Fibroblast of pulmonary artery (primary cell): ENCODE measurements around the gene ALOX12.
A peak's percentile ranks its signal among the peaks of the same experiment; 100 is the strongest.

Experiments used
- DNase-seq: peaks from one replicate; pipeline ENCODE4 v3.0.0-alpha.2; 2010; ENCODE audit warnings: low read depth
- H3K4me3 ChIP-seq: replicated peaks from 2 replicates; pipeline ENCODE4 v1.5.1; 2011; ENCODE audit warnings: low read depth, mild to moderate bottlenecking, control low read depth, low read length, moderate library complexity
- TF ChIP-seq, protein P1 (sequence below): IDR thresholded peaks from 2 replicates; pipeline ENCODE4 v1.5.1; 2011; ENCODE audit warnings: mild to moderate bottlenecking, control low read depth, low read length, inconsistent platforms; ENCODE audit errors: missing control alignments

The ALOX12 gene

DNA sequence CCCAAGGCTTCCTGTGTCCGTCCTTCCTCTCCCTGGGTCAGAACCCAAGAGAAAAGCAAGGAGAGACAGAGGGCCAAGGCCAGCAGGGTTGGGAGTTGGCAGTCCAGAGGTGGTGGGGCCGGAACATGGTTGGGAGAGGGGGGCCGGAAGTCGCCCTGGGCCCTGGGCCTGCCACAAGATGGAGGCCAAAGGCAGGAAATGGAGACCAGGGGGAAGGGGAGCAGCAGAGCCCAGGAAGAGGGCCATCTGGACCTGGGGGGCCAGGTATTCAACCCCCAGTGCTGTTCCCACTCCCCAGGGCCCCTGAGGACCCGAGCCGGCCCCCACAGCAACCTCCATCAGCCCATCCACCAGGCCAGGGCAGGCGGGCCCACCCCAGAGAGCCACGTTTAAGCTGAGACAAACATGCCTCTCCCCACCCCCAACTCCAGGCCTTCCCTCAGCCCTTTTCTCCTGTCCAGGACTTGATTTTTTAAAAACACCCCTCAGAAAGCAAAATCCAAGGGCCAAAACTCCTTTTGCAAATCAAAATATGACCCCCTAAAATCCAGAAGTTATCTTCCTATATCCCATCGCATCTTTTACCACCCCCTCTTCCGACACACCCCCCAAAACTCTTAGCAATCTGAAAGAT lies 22.6 kb downstream of the ALOX12 start:
- no peak overlapping the region for H3K4me3 ChIP-seq
- no peak for DNase-seq
- TF ChIP-seq, protein P1, sequence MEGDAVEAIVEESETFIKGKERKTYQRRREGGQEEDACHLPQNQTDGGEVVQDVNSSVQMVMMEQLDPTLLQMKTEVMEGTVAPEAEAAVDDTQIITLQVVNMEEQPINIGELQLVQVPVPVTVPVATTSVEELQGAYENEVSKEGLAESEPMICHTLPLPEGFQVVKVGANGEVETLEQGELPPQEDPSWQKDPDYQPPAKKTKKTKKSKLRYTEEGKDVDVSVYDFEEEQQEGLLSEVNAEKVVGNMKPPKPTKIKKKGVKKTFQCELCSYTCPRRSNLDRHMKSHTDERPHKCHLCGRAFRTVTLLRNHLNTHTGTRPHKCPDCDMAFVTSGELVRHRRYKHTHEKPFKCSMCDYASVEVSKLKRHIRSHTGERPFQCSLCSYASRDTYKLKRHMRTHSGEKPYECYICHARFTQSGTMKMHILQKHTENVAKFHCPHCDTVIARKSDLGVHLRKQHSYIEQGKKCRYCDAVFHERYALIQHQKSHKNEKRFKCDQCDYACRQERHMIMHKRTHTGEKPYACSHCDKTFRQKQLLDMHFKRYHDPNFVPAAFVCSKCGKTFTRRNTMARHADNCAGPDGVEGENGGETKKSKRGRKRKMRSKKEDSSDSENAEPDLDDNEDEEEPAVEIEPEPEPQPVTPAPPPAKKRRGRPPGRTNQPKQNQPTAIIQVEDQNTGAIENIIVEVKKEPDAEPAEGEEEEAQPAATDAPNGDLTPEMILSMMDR = no peak

DNA sequence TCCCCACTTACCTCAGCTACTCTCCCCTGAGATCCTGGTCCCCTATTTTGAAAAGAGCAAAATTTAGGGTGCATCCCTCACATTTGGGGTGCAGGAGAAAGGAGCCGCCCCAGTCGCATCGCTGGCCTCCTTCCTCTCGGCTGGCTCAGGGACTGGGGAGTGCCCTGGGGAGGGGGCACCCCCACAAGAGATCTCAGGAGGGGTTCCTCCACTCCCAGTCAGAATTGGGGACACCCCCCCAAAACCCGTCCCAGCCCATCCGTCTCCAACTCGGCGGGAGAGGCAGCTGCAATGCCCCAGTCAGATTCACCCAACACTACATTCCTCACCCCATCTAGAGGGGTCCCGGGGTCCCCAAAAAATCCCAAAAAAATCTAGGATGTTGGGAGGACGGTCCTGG lies 23.5 kb downstream of the ALOX12 start:
- H3K4me3 ChIP-seq = no peak overlapping the region
- no peak for DNase-seq
- TF ChIP-seq, protein P1 = no peak

DNA sequence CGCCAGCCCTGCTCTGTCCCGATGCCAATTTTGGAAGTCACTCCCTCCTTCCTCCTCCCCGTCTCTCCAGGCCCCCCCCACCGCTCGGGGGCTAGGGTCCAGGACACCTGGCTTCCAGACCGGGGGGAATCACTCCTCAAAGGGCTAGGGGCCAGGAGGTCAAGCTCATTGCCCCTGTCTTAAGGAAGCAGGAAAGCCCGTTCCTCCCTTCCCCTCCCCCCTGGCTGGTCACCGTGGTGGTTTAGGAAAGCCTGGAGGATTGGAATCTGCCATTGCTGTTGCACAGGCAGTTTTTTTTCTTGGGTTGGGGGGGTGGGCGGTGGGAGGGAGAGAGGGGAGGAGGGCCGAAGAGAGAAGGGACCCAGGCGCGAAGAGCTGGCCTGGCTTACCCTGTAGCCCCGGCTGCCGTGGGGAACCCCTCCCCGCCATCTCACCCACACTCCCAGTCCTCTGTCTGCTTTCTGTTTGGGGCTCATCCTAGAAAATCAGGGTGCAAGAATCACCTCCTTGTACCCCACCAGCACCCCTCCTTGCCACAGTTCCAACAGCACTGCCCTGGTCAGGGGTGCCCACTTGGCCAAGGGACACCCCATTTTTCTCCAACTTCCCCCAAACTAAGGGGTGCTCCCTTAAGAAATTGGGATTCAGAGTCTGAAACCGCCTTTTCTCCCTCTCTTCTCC lies 24.1 kb downstream of the ALOX12 start:
- DNase-seq = peak; percentile 61
- TF ChIP-seq, protein P1 = no peak
- peak overlapping the region; percentile 48 for H3K4me3 ChIP-seq

DNA sequence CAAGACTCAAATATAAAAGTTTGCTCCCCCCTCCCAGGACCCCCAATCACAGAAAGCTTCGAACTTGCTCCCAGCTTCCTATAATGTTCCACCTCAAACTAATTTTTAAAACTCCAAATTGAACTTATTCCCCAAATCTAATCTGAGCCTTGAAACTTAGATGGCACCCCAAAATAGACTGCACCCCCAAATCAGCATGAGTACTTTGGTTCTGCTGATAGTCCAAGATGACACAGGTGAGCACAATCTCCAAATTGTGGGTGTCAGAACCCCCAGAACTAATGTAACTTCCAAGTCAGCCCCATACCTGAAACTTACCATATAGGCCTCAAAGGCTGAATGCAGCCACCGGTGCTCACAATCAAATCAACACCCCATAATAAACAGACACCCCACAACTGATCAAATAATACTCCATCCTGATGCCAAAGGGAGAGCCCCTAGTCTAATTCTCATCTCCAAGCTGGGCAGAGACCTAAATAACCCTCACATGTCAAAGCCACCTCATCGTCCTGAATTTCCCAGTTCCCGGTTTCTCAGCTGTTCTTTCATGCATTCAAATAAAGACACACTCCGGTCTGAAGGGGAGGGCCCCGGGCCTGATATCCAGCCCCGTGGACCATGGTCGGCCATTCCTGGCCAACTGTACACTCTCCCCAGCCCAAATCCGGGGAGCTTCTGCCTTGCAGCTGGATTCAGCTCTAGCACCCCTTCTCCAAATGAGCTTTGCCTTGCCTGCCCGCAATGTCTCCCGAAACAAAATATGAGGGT lies 25.2 kb downstream of the ALOX12 start:
- no peak for DNase-seq
- TF ChIP-seq, protein P1 = no peak
- no peak overlapping the region for H3K4me3 ChIP-seq

DNA sequence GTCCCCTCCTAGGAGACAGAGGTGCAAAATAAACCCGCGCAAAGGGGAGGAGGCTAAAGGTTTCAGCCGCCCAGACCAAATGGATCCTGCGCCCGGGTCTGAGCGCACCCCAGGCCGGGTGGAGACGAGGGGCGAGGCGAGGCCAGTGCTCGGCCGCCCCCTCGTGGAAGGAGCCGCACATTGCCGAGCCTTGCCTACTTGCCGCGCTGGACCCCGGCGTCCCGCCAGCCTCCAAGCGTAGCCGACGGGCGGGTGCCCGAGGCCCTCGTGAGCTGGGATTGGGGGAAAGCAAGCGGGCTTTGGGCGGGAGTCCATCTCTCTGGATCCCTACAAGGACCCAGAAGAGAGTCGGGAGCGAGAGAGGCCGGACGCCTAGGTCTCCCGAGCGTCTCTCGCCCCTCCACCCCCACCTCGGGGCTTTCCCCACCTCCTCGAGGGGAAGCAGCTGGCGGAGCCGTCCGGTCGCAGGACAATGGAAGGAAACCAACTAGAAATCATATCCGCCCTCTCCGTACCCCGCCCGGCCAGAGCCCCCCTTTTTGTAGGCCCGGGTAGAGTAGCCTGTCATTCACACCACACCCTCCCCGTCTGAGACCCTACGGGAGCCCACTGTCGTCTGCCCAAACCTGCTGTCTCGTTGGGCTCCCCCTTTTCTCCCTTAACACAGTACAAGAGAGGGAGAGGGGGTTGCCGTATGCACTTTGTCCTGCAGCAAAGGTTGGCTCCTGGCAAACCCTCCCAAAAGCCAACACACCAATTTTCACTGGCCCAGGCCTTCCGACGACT lies 26.3 kb downstream of the ALOX12 start:
- TF ChIP-seq, protein P1 = peak; percentile 75
- peak; percentile 70 for DNase-seq
- H3K4me3 ChIP-seq = peak overlapping the region; percentile 28

DNA sequence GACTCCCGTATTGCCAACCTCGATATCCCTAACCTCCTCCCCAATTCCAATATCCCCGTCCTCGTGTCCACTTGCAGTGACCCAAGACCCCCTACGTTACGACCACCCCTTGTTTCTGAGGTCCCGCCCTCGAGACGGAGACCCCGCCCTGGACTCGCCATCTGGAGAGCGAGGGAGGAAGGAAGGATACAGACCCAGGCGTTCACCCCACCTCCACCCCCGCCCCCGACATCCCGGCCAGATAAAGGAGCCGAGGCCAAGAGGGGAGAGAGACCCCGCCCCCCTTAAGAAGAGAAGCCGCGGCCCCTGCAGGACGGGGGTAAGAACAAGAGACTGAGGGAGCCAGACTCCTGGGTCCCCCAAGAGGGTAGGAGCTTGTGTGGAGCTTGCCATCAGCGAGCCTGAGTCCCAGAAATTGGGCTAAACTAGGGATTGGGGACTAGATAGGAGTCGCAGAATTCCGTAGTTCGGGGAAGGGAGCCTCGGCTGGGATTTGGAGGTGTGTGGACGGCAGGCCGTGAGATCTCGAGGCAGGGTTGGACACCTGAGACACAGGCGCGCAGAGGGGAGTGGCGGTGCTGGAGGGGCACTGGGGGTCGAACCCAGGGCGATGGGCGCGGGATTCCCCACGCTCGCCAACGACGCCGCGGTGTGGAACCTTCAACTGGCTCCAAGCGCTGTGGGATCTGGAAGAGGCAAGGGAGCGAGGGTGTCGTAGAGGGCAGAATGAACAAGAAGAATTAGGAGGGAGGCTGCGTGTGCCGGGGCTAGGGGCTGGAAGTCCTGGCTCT lies 27.1 kb downstream of the ALOX12 start, which contains the start of gene BCL6B:
Gene BCL6B (plus strand): TSS at position 270 of the 791 bp plus-strand sequence. CDS start 622 bp downstream, outside the sequence.
- DNase-seq = no peak
- H3K4me3 ChIP-seq = peak within 1 kb of the TSS; percentile 39

More for the DNA sequence above, 27.1 kb downstream of the ALOX12 start, which contains the start of gene BCL6B:
- TF ChIP-seq, protein P1 = no peak
